DND-41 (cell line): ENCODE data around the gene SEPTIN1.

Experiments used
- EZH2 ChIP-seq: IDR thresholded peaks from 3 replicates; pipeline ENCODE4 v1.6.1; 2012; ENCODE audit warnings: borderline replicate concordance, low read depth, mild to moderate bottlenecking, moderate library complexity, low read length, inconsistent platforms; ENCODE audit not compliant: severe bottlenecking
- TF ChIP-seq, protein P1 (sequence below): IDR thresholded peaks from 2 replicates; pipeline ENCODE4 v1.5.1; 2012; ENCODE audit warnings: borderline replicate concordance, low read length, moderate library complexity, mild to moderate bottlenecking; ENCODE audit not compliant: poor library complexity, severe bottlenecking; ENCODE audit errors: extremely low read depth

DNA sequence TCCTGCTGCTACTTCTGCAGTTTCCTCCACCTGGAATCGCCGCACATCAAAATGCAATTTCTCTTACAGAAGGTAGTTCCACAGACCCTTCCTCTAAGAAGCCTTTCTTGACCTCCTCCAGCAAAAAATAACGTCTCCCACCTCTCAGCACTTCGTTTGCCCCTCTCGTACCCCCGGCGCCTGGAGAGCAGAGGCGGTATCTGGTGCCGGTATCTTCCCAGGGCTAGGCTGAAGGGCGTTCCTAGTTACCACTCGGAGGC, 47.0 kb upstream of the SEPTIN1 start:
- TF ChIP-seq, protein P1, sequence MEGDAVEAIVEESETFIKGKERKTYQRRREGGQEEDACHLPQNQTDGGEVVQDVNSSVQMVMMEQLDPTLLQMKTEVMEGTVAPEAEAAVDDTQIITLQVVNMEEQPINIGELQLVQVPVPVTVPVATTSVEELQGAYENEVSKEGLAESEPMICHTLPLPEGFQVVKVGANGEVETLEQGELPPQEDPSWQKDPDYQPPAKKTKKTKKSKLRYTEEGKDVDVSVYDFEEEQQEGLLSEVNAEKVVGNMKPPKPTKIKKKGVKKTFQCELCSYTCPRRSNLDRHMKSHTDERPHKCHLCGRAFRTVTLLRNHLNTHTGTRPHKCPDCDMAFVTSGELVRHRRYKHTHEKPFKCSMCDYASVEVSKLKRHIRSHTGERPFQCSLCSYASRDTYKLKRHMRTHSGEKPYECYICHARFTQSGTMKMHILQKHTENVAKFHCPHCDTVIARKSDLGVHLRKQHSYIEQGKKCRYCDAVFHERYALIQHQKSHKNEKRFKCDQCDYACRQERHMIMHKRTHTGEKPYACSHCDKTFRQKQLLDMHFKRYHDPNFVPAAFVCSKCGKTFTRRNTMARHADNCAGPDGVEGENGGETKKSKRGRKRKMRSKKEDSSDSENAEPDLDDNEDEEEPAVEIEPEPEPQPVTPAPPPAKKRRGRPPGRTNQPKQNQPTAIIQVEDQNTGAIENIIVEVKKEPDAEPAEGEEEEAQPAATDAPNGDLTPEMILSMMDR = no peak
- TF ChIP-seq EZH2 = no peak
